Measurements from ENCODE around the gene ANKRD36.
"Not testable (repeated sequence)": the region's sequence is repeated elsewhere in the genome, so short reads cannot be mapped to it uniquely, and the experiment has no call there.

DNA sequence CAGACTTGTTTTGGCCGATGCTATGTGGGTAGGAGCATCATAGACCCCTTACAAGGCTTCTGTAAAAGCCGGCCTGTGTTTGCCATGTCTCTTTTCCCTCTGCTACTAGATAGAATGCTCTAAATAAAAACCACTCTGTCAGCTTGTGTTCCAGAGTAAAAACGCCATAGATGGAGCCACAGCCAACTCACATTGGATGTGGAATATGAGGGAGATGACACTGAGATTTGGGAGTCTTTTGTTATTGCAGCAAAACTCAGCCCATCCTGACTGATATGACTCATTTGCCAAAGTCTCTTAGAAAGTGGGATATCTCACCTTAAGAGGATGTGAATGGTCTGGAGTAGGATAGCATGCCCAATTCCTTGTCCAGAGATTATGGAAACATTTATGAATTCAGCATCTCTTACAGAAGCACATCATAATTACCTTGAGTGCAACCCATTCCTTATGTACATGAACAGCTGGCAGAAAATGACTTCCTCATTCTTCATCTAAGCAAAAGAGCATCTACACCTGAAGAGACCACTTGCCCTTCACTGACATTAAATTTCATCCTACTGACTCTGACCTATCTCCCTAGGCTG is 14.1 kb upstream of the ANKRD36 start:
- not testable (repeated sequence) for TF ChIP-seq POLR2A (IDR thresholded peaks at IDR 0.05; ENCODE audit: low read depth, low read length); TAF1 (IDR thresholded peaks at IDR 0.05; ENCODE audit: low read depth, low read length); POLR2AphosphoS5 (IDR thresholded peaks at IDR 0.05; ENCODE audit: low read depth, low read length); PAX5 (IDR thresholded peaks at IDR 0.05; ENCODE audit: insufficient read depth, low read length, severe bottlenecking); SPI1 (IDR thresholded peaks at IDR 0.05; ENCODE audit: low read depth, low read length); POU2F2 (IDR thresholded peaks at IDR 0.05; ENCODE audit: low read depth, low read length)
